NCI-H524 treated with DMSO at 0.1 percent for 48 hours (cell line): ENCODE measurements around the gene TRPM1.

Source experiments
- DNase-seq: peaks from one replicate; lab custom pipeline; 2025; lab: John Stamatoyannopoulos, UW

Gene TRPM1

DNA sequence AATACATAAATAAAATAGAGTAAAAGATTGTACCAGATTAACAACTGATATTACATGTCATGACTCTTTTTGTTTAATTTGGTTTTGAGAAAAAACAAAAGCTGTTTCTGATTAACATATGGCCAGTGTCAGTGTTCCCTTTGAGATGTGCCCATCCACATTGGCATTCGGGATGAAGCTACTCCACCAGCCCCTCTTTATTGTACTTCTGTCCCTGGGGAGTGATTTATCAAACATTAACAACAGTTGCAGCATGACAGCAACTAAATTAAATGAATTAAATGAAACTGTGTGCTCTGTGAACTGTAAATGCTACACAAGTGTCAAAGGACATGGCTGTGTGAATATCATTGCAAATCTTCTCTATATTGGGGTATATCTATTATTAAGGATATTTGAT is 84.2 kb downstream of the TRPM1 start:
- DNase-seq: no peak

DNA sequence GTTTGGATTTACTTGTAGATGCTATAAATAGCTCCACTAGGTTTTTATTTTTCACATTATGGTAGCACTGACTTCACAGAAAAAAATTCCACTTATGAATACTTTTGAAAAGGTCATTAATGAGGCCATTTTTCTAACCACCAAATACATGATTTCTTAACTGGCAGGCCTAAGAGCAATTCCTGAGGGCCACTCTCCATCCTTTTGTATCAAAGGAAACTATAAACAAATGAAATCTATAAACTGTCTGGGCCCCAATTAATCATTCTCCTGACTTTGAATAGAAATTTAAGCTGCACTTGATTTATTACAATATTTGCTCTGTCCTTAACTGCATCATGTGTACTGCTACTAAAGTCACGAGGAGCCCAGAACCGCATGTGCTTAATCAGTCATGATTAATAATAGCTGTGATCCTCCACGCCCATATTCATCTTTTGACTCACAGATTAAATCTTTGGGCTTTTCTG is 85.0 kb downstream of the TRPM1 start:
- no peak for DNase-seq

- no peak for DNase-seq
These were observed 87.0 kb downstream of the TRPM1 start for GRCh38 chr15:31014608-31014925.

DNA sequence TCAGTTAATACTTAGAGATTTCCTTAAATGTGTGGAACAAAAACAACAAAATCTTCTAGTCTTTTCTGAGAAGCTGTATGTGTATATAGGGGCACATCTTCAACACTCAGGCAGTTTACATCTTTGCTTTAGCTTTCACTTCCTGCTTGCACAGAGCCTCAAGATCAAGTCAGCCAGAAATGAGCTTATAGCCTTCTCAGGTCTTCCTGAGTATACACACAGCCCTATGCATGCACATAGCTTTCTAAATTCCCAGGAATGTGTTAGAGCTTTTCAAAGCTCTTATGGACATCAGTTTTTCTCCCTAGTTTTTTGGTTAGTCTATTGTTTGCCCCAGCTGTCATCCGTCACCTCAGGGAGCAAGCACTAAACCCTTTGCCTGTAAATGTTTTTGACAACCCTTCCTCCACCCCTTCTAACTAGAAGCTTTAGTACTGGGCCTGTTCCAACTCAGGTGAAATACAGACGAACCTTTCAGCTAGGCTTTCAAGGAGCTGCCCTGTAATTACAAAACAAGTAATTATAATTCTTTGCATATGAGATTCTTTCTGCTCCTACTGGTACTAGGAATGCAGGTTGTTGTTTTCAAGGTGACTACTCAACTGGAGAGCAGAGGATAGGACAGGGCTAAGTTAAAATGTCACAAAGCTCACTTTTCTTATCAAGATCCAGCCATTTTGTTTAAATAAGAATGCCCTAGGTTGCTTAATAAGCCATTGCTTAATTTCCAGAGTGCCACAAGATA is 87.5 kb downstream of the TRPM1 start:
- no peak for DNase-seq

GRCh38 chr15:31012455-31012854 is 89.1 kb downstream of the TRPM1 start:
- no peak for DNase-seq

GRCh38 chr15:31010036-31010435 is 91.5 kb downstream of the TRPM1 start:
- DNase-seq: no peak

DNA sequence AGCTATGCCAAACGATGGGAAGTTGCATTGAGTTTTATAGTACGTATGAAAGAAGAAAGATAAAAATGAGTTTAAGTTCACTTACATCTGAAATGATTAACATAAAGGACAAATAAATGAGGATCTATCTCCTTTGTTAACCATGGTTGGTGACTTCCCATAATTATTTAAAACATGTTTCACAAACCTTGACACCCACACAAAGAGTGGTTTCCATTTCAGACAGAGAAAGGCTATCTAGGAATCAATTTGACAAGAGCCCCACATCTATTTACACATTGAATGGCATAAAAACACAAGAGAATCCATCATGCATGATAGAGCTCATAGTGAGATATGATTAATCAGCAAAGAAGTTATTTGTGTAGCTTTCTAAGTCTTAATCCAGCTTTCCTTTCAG is 95.9 kb downstream of the TRPM1 start:
- DNase-seq: no peak

- DNase-seq: no peak
These were observed 97.2 kb downstream of the TRPM1 start for GRCh38 chr15:31004220-31004733.

GRCh38 chr15:31001702-31002101 is 99.8 kb downstream of the TRPM1 start:
- no peak for DNase-seq

DNA sequence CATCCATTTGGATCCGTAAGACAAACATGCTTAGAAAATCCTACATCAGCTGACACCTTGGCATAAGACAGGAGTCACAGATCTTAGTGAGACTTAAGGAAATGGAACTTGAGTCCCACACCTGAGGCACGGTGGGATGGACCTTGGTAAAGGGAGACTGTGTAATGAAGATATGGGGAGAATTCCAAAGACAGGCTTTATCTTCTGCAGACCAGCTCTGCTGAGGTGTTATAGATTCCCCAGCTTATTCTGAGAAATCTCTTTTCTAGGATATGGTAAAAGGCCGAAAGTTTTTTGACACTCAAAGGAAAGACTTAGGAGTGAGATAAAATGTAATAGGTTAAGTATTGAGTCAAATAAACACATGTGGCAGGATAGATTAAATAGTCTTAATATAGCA is 101.8 kb downstream of the TRPM1 start:
- no peak for DNase-seq

GRCh38 chr15:30997270-30997669 is 104.3 kb downstream of the TRPM1 start:
- no peak for DNase-seq

- DNase-seq: no peak
These were observed 109.2 kb downstream of the TRPM1 start for GRCh38 chr15:30992249-30992864.

DNA sequence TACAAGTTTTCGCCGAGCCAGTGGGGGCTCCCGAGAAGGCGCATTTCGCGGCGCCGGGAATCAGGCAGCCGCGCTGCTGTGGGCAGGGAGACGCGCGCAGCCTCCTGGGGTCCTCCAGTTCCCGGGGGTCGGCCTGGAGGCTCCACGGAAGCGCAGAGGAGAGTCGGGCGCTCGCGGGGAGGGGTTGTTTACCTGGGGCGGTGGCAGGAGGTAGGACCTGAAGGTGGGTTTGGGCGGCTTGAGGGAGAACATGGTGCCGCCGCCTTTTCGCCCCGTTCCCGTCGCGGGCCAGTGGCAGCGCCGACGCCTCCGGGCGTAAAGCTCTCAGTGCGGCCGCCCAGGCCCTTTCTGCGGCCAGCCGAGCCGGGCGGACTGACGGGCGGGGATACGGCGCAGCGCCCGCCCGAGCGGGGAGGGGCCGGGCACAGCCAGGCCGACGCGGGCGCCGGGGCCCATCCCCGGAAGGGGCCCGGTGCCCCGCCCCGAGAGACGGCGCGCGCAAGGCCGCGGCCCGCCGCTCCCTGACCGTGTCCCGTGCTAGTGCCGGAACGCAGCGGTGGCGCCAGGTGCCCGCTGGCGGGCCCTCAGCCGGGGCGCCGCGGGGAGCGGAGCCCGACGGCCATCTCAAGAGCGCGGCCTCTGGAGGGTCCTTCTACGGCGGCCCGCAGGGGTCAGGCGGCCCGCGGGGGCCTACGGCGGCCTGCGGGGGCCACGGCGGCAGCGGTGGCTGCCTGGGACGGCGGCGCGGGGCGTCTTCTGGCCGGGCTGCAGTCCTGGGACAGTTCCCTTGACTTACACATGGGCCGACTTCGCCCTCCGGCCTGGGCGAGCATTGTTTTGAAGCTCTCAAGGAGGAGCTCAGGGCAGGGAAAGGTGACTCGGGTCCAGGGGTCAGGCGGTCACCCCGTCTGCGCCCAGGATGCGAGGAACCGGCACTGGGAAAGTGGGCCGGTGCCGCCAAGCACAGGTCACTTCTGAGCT is 110.0 kb downstream of the TRPM1 start, which contains the start of gene MTMR10:
TSS of gene MTMR10 (minus strand) at position 374 of the 981 bp plus-strand sequence. CDS start at position 252, 122 bp downstream.
- no peak for DNase-seq

DNA sequence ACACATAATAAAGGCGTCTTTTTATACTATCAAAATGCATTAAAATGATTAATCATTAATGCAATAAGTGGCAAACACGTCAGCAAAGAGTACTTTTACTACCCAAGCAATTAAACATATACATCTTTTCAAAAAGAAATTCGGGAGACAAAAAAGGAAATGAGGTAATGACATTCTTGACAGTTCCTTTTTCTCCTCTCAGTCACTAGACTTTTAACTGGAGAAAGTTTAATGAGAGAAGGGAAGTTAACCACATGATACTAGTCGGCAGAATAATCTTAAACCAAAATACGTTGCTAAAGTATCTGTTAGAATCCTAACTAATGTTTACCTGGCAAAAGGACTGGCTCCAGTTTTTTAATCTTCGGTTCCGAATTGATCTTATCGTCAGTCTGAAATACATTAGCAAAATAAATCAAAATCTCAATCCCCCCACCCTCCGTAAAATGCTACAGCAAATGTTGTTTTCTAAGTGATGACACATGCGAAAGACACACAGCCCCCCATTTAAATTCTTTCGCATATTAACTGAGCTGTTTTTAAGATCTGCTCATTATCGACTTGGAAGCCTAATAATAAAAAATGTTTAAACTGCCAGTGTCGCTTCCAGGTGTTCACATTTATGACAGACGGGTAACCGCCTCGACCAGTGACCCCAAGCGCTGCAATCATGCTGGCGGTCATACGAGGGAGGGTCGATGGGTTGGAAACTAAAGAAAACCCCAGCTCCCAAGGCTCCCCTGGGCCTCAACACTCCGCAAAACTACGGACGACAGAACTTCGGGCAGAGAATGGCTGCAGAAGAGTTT is 110.9 kb downstream of the TRPM1 start:
- no peak for DNase-seq

DNA sequence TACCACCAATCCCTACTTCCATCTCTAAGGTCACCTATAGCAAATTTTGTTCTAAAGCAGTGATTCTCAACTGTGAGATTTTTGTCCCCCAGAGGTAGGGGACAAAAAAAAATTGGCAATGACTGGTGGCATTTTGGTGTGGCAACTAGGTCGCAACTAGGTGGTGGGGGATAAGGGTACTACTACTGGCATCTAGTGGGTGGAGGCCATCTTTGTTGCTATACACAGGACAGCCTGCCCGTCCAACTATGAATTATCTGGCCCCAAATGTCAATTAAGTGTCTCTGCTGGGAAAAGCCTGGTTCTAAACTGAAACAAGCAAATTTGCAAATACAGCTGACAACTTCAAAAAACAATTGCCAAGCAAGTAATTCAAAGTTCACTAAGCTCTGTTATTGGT is 111.5 kb downstream of the TRPM1 start:
- DNase-seq: no peak

DNA sequence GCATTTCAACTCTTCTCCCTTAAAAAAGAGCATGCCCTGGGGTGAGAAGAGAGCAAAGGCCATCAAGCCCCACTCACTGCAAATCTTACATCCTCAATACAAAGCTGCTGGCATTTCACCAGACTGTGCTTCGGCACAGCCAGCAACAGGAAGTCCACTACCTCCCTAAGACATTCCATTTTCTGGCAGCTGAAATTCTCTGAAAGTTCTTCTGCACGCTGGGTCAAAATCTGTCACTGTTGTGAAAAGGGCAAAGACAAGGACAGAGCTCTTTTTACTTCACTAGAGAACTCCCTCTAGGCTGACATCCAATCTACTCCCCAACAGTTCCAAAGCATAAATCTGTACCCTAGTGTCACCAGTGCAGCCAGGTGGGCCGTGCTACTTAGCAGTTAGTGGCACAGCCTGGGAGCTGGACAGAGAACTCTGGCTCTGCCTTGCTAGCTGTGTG is 116.4 kb downstream of the TRPM1 start:
- DNase-seq: no peak

DNA sequence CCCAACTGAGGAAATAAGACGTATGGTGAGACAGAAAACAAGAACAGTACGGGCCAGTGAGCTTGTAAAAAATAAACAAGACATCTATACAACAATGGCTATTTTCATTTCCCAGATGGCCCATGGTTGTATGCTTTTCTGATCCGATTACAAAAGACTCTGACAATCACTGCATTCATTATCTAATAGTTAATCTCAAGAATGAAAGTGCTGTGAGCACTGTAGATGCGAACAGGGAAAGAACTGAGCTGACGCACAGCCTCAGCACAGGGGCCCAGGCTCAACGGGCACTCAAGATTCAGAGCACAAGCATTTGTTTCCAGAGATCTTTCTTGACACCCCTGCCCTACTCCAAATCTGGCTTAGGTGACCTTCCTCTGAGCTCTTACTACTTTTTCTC is 117.0 kb downstream of the TRPM1 start:
- DNase-seq: no peak

- DNase-seq: no peak
These were observed 117.4 kb downstream of the TRPM1 start for GRCh38 chr15:30984118-30984517.

DNA sequence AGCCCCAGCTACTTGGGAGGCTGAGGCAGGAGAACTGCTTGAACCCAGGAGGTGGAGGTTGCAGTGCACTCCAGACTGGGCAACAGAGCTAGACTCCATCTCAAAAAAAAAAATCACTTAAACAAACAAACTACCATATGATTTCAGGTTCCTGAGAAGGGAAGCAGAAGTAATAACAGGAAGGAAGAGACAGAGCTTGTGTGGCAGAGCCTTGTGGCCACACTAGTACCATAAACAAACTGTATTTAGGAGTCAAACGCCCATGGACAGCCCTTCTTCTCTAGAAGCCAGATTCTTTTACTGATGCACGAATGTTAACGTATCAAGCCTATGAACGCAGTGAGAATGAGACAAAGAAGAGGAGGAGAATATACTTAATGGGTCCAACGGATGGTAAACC is 122.1 kb downstream of the TRPM1 start:
- no peak for DNase-seq

DNA sequence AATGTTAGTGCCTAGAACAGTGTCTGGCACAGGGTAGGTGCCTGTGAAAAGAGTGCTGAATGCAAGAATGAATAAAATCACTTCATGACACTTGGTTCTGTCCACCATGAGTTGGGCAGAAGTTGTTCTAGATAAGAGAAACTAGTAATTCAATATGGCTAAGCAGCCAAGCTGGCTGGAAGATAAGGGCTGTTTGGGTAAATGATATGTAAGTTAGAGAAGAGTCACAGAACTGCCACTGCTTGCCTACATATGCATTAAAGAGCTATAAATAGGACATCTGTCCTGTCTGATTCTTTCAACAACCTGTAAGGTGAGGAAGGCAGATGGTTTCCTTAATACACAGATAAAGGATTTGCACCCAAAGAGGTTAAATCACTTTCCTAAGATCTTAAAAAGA is 123.2 kb downstream of the TRPM1 start:
- DNase-seq: no peak

- no peak for DNase-seq
These were observed 127.4 kb downstream of the TRPM1 start for GRCh38 chr15:30974112-30974511.
